Thyroid gland (tissue), 4 donors: ENCODE results near the gene TLE4.

Source experiments
- CTCF ChIP-seq, 6 experiments: fragments of 200-600 bp in 3 of 6; fragments of 450-650 bp in 3 of 6; sonication (generic) in 3 of 6; IDR thresholded peaks; one replicate each; pipeline ENCODE4 v1.5.1; 2016 to 2019; ENCODE audit warnings: antibody characterized with exemption in 6 of 6, mild to moderate bottlenecking in 2 of 6, inconsistent platforms in 1 of 6, moderate library complexity in 1 of 6
- POLR2A ChIP-seq, 2 donors: fragments of 450-650 bp; IDR thresholded peaks; one replicate each; pipeline ENCODE4 v1.6.1; 2017; ENCODE audit warnings: antibody characterized with exemption in 2 of 2, mild to moderate bottlenecking in 2 of 2, moderate library complexity in 1 of 2

- TF ChIP-seq CTCF (IDR thresholded peaks at IDR 0.05) (no peak), POLR2A (IDR thresholded peaks at IDR 0.05) (no peak)
Observed at GRCh38 chr9:79660615-79661014, 88.8 kb downstream of the TLE4 start.
